CD4-positive, alpha-beta memory T cell (primary cell): ENCODE data around the gene NPFFR1. TPM values are rescaled to one million over a fixed set of nuclear protein-coding genes. Genes with fewer than 3 reads are reported as not detected.

ENCODE experiments used
- CTCF ChIA-PET: fragments of 350-600 bp; sonication (Branson Sonifier 250); formaldehyde crosslinking; loops from one replicate; lab custom pipeline; 2021; ENCODE audit warnings: inconsistent platforms; ENCODE audit not compliant: partially characterized antibody; lab: Charles Lee
- POLR2A ChIA-PET: fragments of 350-600 bp; sonication (Branson Sonifier 250); formaldehyde crosslinking; loops from one replicate; lab custom pipeline; 2021; ENCODE audit not compliant: partially characterized antibody; lab: Charles Lee
- DNase-seq, 5 donors: peaks; one replicate each; pipeline versions ENCODE4 v3.0.0 to v3.0.0-alpha.2; 2020 to 2022; ENCODE audit warnings: mixed read lengths in 1 of 5
- H3K27ac ChIP-seq: one replicate; pipeline ENCODE4 v1.7.0; 2013; ENCODE audit warnings: low read depth, low read length
- H3K27me3 ChIP-seq: 2 replicates; pipeline ENCODE4 v1.7.0; 2013; ENCODE audit warnings: mild to moderate bottlenecking, low read length, moderate library complexity; ENCODE audit not compliant: insufficient read depth
- H3K36me3 ChIP-seq: 2 replicates; pipeline ENCODE4 v1.7.0; 2013; ENCODE audit warnings: mild to moderate bottlenecking, low read length, moderate library complexity; ENCODE audit not compliant: insufficient read depth
- H3K4me1 ChIP-seq: 2 replicates; pipeline ENCODE4 v1.7.0; 2013; ENCODE audit warnings: mild to moderate bottlenecking, low read length, moderate library complexity; ENCODE audit not compliant: insufficient read depth
- H3K4me3 ChIP-seq, 2 donors: one replicate each; pipeline ENCODE4 v1.7.0; 2013; ENCODE audit warnings: low read length in 2 of 2, mild to moderate bottlenecking in 1 of 2
- H3K9me3 ChIP-seq, 2 donors: one replicate each; pipeline ENCODE4 v1.7.0; 2013; ENCODE audit warnings: low read length in 2 of 2, control low read depth in 1 of 2; ENCODE audit not compliant: control insufficient read depth in 1 of 2
- H3K27ac Mint-ChIP-seq, 7 donors: one replicate each; pipeline ENCODE4 v1.8.0; 2020 to 2021; ENCODE audit warnings: mixed read lengths in 7 of 7, mild to moderate bottlenecking in 6 of 7, inconsistent platforms in 3 of 7, moderate library complexity in 3 of 7
- H3K27me3 Mint-ChIP-seq, 2 donors: one replicate each; pipeline ENCODE4 v1.8.0; 2020 to 2021; ENCODE audit warnings: mixed read lengths in 2 of 2
- H3K36me3 Mint-ChIP-seq, 2 donors: one replicate each; pipeline ENCODE4 v1.8.0; 2020 to 2021; ENCODE audit warnings: mixed read lengths in 2 of 2, inconsistent platforms in 1 of 2, mild to moderate bottlenecking in 1 of 2
- H3K4me1 Mint-ChIP-seq, 4 donors: one replicate each; pipeline ENCODE4 v1.8.0; 2020 to 2021; ENCODE audit warnings: mixed read lengths in 4 of 4, mild to moderate bottlenecking in 1 of 4
- H3K4me3 Mint-ChIP-seq, 8 donors: one replicate each; pipeline ENCODE4 v1.8.0; 2020 to 2021; ENCODE audit warnings: mixed read lengths in 8 of 8, mild to moderate bottlenecking in 7 of 8, moderate library complexity in 6 of 8, inconsistent platforms in 3 of 8
- H3K9me3 Mint-ChIP-seq, 8 donors: one replicate each; pipeline ENCODE4 v1.8.0; 2020 to 2021; ENCODE audit warnings: mixed read lengths in 8 of 8, mild to moderate bottlenecking in 5 of 8, inconsistent platforms in 3 of 8, moderate library complexity in 1 of 8
- intact Hi-C: fragments of 100-400 bp; cut with micrococcal nuclease; formaldehyde crosslinking; loops from one replicate; pipeline ENCODE4 v1.15.1; 2023
- polyA plus RNA-seq, 2 donors: library from polyadenylated mRNA; unstranded; fragments of 300-500 nt; fragmentation: Illumina TruSeq; gene quantifications; one replicate each; pipeline ENCODE4 v1.2.3, GENCODE V29; 2021
- total RNA-seq, 2 experiments: library from RNA; stranded (reverse); gene quantifications; one replicate each; pipeline ENCODE4 v1.2.3, GENCODE V29; 2021

NPFFR1 gene
- total and polyA plus RNA-seq, 4 experiments from 2014 or later, result not detected

- CTCF ChIA-PET, result interaction anchor here (0.6 to 1.8 kb wide), 4 partner anchors 49 to 298 kb away, joined by 3 to 6 read pairs (median 4); no protein-coding TSS in a partner anchor
- Mint-ChIP-seq H3K4me3 (no peak overlapping the region), H3K9me3 (peaks cover 0 to 2% (median 0%) of the 10 kb centered on the region in 8 donors), H3K27ac (no peak overlapping the region), H3K27me3 (no peaks in the 10 kb centered on the region), H3K36me3 (no peaks in the 10 kb centered on the region), H3K4me1 (no peaks in the 10 kb centered on the region)
- intact Hi-C loops, result no loop called here
- H3K4me1 ChIP-seq, result no peaks in the 10 kb centered on the region
- H3K27me3 ChIP-seq, result no peaks in the 10 kb centered on the region
- H3K27ac ChIP-seq, result no peak overlapping the region
- no peak overlapping the region for H3K4me3 ChIP-seq
- no peaks in the 10 kb centered on the region for H3K36me3 ChIP-seq
- H3K9me3 ChIP-seq, result no peaks in the 10 kb centered on the region
- DNase-seq, result no peak
- POLR2A ChIA-PET, result no interaction called here
Observed at GRCh38 chr10:70315276-70315675, 31.5 kb upstream of the NPFFR1 start.

- Mint-ChIP-seq H3K36me3 (no peaks in the 10 kb centered on the region), H3K27ac (no peak overlapping the region), H3K9me3 (peaks cover 0 to 2% (median 0%) of the 10 kb centered on the region in 8 donors), H3K4me3 (no peak overlapping the region), H3K4me1 (no peaks in the 10 kb centered on the region), H3K27me3 (no peaks in the 10 kb centered on the region)
- ChIA-PET POLR2A (no interaction called here), CTCF (no interaction called here)
- Histone ChIP-seq H3K36me3 (no peaks in the 10 kb centered on the region), H3K4me1 (no peaks in the 10 kb centered on the region), H3K9me3 (no peaks in the 10 kb centered on the region), H3K27me3 (no peaks in the 10 kb centered on the region), H3K4me3 (no peak overlapping the region), H3K27ac (no peak overlapping the region)
- no peak for DNase-seq
- intact Hi-C loops, result no loop called here
Observed at GRCh38 chr10:70312972-70313371, 29.2 kb upstream of the NPFFR1 start.

- H3K36me3 Mint-ChIP-seq, result no peaks in the 10 kb centered on the region
- H3K4me1 Mint-ChIP-seq, result no peaks in the 10 kb centered on the region
- H3K27me3 Mint-ChIP-seq, result no peaks in the 10 kb centered on the region
- ChIA-PET CTCF (no interaction called here), POLR2A (no interaction called here)
- no peaks in the 10 kb centered on the region for H3K27me3 ChIP-seq
- H3K27ac ChIP-seq, result no peak overlapping the region
- H3K36me3 ChIP-seq, result no peaks in the 10 kb centered on the region
- H3K9me3 ChIP-seq, result no peaks in the 10 kb centered on the region
- peaks cover 0 to 2% (median 0%) of the 10 kb centered on the region in 8 donors for H3K9me3 Mint-ChIP-seq
- no peak for DNase-seq
- no peak overlapping the region for H3K4me3 Mint-ChIP-seq
- intact Hi-C loops, result no loop called here
- H3K4me3 ChIP-seq, result no peak overlapping the region
- no peak overlapping the region for H3K27ac Mint-ChIP-seq
- no peaks in the 10 kb centered on the region for H3K4me1 ChIP-seq
Observed at GRCh38 chr10:70312249-70312648, 28.4 kb upstream of the NPFFR1 start.

GRCh38 chr10:70311698-70312097 is 27.9 kb upstream of the NPFFR1 start:
- Mint-ChIP-seq H3K4me1 (no peaks in the 10 kb centered on the region), H3K36me3 (no peaks in the 10 kb centered on the region), H3K4me3 (no peak overlapping the region), H3K27me3 (no peaks in the 10 kb centered on the region), H3K9me3 (peaks cover 0 to 2% (median 0%) of the 10 kb centered on the region in 8 donors), H3K27ac (no peak overlapping the region)
- no peak overlapping the region for H3K4me3 ChIP-seq
- H3K27ac ChIP-seq, result no peak overlapping the region
- no peaks in the 10 kb centered on the region for H3K36me3 ChIP-seq
- ChIA-PET POLR2A (no interaction called here), CTCF (no interaction called here)
- no peak for DNase-seq
- no peaks in the 10 kb centered on the region for H3K4me1 ChIP-seq
- H3K9me3 ChIP-seq, result no peaks in the 10 kb centered on the region
- H3K27me3 ChIP-seq, result no peaks in the 10 kb centered on the region
- intact Hi-C loops, result no loop called here

GRCh38 chr10:70309661-70310060 is 25.9 kb upstream of the NPFFR1 start:
- ChIA-PET POLR2A (no interaction called here), CTCF (no interaction called here)
- DNase-seq, result no peak
- H3K4me1 Mint-ChIP-seq, result no peaks in the 10 kb centered on the region
- Histone ChIP-seq H3K9me3 (no peaks in the 10 kb centered on the region), H3K4me3 (no peak overlapping the region), H3K4me1 (no peaks in the 10 kb centered on the region), H3K36me3 (no peaks in the 10 kb centered on the region), H3K27me3 (no peaks in the 10 kb centered on the region), H3K27ac (no peak overlapping the region)
- H3K36me3 Mint-ChIP-seq, result no peaks in the 10 kb centered on the region
- peaks cover 0 to 2% (median 0%) of the 10 kb centered on the region in 8 donors for H3K9me3 Mint-ChIP-seq
- H3K27me3 Mint-ChIP-seq, result no peaks in the 10 kb centered on the region
- intact Hi-C loops, result no loop called here
- no peak overlapping the region for H3K27ac Mint-ChIP-seq
- no peak overlapping the region for H3K4me3 Mint-ChIP-seq

- Mint-ChIP-seq H3K4me1 (no peaks in the 10 kb centered on the region), H3K27ac (peak overlapping the region in 1 of 7 donors; percentile 62), H3K9me3 (no peaks in the 10 kb centered on the region), H3K36me3 (no peaks in the 10 kb centered on the region), H3K27me3 (no peaks in the 10 kb centered on the region), H3K4me3 (no peak overlapping the region)
- CTCF ChIA-PET, result interaction anchor here (1.1 kb wide), 2 partner anchors 56 to 193 kb away, joined by 3 to 5 read pairs; no protein-coding TSS in a partner anchor
- POLR2A ChIA-PET, result no interaction called here
- intact Hi-C loops, result no loop called here
- no peaks in the 10 kb centered on the region for H3K36me3 ChIP-seq
- no peak for DNase-seq
- no peaks in the 10 kb centered on the region for H3K4me1 ChIP-seq
- no peaks in the 10 kb centered on the region for H3K9me3 ChIP-seq
- no peak overlapping the region for H3K27ac ChIP-seq
- no peak overlapping the region for H3K4me3 ChIP-seq
- no peaks in the 10 kb centered on the region for H3K27me3 ChIP-seq
Observed at GRCh38 chr10:70308121-70309060, 24.6 kb upstream of the NPFFR1 start.

- POLR2A ChIA-PET, result no interaction called here
- H3K27ac Mint-ChIP-seq, result no peak overlapping the region
- no peaks in the 10 kb centered on the region for H3K4me1 Mint-ChIP-seq
Observed at GRCh38 chr10:70306886-70307520, 23.2 kb upstream of the NPFFR1 start.

More at GRCh38 chr10:70306886-70307520, 23.2 kb upstream of the NPFFR1 start:
- H3K36me3 Mint-ChIP-seq, result no peaks in the 10 kb centered on the region
- H3K9me3 ChIP-seq, result no peaks in the 10 kb centered on the region
- no peaks in the 10 kb centered on the region for H3K27me3 Mint-ChIP-seq
- intact Hi-C loops, result no loop called here
- no peaks in the 10 kb centered on the region for H3K36me3 ChIP-seq
- no peak overlapping the region for H3K4me3 ChIP-seq
- CTCF ChIA-PET, result interaction anchor here (1.1 to 1.7 kb wide), 3 partner anchors 42 to 191 kb away, joined by 3 to 5 read pairs (median 3); no protein-coding TSS in a partner anchor
- no peaks in the 10 kb centered on the region for H3K9me3 Mint-ChIP-seq
- no peak for DNase-seq
- no peak overlapping the region for H3K27ac ChIP-seq
- H3K4me3 Mint-ChIP-seq, result no peak overlapping the region
- no peaks in the 10 kb centered on the region for H3K4me1 ChIP-seq
- H3K27me3 ChIP-seq, result no peaks in the 10 kb centered on the region
